Hematopoietic multipotent progenitor cell treated with erythropoietin and hydrocortisone succinate and interleukin-3 and kit ligand, for 17 days (in vitro differentiated cells): ENCODE data around the gene UST.

ENCODE experiments used
- DNase-seq: peaks from one replicate; pipeline ENCODE4 v3.0.0-alpha.2; 2015; ENCODE audit warnings: low spot score

Gene UST

DNA sequence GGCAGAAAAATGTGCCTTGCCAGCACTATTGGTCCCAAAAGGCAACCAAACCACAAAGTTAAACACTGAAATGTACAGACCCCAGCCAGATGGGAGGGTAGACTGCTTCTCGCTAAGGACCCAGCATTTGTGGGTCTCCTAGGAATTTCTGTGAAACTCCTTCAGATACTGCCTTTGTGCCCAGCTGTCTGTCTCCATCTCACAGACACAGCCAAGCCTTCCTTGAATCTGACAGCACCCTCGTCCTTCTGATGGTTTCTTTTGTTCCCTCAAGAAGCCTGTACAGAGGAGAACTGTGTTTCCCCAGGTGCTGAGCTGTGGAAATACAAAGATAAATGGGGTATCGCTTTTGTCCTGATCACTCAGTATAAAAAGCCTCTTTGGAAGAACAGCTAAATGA lies 316.6 kb downstream of the UST start:
- no peak for DNase-seq

DNA sequence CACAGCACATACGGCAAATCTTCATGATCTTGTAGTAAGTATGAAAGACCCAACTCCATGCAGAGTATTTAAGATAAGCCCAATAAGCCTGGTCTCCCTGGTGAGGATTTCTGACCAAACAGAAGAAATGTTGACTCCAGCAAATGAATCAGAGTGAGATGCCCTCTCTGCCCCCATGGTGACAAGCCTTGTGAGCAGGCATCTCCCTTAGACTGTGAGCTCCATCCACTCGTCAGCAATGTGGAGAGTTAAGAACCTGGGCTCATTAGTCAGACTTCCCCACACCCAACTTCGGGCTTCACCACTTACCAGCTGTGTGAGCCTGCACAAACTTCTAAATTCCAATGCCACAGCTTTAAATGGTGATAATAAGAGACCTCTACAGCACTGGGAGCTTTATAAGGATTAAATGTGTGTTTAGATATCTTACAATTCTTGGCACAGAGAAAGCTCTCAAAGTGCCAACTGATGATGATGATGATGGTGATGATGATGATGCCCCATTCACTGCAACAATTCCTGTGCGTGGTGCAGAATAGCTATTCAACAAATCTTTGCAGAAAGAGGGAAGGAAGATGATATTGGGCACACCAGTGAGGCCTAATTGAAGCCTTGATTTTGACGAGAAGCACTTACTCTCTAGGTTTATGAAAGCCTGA lies 317.3 kb downstream of the UST start:
- no peak for DNase-seq

DNA sequence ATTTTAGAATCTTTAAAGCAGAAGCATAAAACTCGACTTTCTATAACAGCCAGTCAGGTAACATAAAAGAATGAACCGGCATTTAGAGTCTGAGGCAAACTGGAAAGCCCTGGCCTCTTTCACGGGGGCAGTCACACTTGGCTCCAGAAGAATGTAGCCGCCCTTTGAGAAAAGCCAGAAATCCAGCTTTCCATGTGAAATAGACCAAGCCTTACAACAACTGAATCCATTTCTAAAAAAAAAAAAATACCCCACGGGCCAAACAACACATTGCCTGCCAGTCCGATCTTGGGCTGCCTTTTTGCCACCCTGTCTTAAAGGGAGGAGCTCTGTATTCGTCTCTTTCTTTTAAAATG lies 317.8 kb downstream of the UST start:
- DNase-seq, result no peak

DNA sequence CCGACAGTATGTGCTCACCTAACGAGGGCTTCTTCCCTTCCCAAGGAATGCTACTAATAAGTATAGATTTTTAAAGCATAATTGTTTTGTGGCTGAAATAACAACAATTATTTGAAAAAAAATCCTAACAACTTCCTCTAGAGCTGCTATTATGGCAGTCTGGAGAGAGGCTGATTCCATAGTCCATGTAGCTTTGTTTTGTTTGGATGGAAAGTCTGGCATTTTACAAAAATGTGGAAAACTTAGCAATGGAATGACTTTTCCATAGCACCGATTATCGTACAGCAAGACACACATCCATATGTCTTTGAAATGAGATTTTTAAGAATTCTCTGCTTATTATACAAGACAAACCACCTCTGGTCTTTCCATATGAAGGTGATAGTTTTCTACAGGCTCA lies 318.3 kb downstream of the UST start:
- DNase-seq, result no peak

DNA sequence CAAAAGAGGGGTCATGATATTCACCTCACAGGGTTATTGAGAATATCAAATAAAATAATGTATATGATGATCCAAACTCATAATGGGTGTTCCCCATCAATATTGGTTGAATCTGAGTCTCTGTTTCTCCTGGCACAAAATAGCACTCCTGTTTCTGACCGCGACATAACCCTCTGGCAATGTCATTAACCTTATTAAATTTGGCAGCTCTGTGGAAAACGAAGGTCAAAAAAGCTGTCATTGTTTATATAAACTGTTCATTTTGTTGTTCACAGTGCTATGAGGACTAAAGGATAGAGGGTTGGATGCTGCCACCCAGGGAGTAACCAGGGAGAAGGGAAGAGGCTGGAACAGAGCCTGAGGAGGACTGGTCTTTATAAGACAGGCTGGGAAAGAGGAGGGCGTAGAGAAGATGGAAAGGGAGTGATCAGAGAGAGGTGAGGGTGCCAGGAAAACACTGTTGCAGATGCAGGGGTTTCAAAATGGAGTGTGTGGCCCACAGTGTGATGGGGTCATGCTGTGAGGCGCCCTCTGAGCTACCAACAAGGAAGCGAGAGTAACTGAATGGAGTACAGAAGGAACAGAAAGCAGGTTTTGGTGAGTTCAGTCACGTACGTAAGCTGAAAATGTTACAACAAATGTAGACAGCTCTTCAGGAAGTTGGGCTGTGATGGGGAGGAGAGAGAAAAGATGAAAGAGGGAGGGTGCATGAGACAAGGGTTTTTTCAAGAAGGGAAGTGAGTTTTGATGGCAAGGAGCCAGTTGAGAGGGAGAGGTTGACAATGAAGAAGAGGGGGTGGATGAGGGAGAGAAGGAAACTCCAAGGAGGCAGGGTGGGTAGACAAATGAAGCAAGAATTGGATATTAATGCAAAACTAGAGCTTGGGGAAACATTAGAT lies 319.1 kb downstream of the UST start:
- no peak for DNase-seq

DNA sequence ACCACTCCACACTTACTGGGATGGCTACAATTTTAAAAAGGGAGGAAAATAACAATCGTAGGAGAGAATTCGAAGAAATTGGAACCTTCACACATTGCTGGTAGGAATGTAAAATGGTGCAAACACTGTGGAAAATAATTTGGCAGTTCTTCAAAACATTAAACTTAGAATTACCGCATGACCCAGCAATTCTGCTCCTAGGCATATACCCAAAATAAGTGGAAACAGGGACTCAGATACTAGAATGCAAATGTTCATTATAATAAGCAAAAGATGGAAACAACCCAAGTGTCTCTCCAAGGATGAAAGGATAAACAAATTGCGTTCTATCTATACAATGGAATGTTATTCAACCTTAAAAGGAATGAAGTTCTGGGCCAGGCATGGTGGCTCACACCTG lies 325.2 kb downstream of the UST start:
- no peak for DNase-seq

DNA sequence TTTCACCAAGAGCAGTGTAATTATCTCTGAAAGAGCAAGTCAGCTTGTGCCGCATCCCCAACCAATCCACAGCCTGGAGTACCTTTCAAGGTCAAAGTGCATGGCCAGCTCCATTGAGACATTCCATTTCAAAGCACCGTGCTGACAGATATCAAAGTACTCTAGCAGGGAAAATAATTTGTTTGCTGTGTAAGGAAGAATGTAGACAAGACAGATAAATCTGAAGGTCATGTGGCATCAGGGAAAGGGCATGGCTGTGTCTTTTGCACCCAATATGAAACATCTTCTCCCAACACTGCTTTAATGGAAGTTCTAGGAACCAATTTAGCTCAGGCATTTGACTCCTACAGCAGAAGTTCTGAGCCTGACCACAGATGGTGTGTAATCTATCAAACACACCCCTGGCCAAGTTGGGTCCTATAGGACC lies 328.0 kb downstream of the UST start:
- no peak for DNase-seq

DNA sequence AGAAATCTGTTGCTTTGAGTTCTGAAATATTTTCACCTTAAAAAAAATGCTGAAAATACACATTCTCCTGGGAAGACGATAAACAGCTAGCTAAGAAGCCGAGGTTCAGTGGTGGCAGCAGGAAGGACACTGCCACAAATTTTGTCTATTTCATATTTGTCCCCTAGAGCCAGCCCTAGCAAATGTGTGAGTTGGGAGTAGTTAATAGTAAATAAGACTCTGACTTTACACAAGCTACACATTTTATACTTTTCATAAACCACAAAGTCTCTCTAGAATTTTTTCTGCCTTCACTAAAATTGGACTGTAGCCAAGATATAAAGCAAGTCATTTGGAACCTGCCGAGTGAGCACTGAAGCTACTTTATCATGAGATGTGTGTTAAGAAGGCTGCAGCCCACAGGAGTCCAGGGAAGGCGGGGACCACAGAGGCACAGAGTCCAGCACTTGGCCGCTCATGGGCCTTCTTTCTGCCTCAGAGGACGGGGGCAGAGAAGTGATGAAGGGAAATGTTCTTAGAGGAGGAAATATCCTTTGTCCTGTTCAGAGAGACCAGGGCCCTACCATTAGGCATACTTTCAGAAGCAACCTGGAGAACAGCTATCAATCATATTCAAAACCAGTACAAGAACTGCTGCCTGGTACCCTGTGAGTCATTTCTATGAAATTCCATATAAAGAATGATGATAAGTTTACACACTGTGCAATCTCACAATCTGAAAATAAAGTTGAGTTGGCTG lies 329.0 kb downstream of the UST start:
- DNase-seq, result no peak

DNA sequence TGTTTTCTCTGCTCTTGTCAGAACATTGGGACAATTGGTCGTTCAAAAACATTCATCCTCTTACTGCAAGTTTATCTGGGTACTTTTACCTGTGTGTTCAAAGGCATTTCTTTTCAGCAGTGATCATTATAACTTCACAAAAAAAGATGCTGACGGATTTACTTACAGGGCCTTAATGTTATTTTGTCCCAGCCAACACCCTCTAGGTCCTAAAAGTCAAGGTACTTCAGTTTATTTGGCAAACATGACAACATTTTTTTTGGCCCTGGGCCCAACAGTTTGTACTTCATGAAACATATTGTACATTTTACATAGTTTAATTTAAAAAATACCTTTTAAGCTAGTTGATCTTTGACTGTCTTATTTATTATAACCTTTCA lies 329.5 kb downstream of the UST start:
- DNase-seq, result no peak

DNA sequence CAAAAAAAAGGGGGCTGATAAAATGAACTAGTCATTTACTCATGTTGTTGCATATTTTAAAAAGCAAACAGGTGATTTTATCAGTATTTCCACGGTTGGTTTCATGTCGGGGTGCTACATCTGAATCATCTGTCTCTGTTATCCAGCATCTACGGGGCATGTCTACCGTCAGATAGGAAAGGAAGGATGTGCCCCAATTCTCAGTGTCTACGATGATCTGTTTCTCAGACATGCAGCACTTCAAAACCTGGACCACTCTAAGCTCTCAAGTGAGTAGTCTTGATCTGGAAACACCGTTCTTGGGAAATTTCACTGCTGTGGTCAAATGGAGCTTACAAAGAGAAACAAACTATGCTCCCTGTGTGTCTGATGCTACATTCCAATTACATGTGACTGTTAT lies 330.4 kb downstream of the UST start:
- no peak for DNase-seq

DNA sequence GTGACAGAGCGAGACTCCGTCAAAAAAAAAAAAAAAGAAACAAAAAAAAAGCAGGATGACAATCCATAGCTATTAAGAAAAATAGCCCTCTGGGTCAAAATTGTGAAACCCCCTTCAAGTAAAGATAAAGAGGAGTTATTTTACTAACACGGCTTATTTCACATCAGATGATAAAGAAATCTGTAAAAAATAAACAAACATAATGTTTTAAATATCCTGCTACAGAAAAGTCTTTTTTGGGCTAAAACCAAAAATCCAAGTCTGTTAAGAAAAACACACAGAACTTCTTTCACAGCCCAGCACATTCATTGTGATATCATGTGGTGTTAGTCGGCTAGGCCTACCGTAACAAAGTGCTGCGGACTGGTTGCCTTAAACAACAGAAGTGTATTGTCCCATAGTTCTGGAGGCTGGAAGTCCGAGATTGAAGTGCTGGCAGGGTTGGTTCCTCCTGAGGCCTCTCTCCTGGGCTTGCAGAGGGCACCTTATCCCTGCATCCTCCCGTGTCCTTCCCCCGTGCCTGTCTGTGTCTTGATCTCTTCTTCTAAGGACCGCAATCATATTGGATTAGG lies 331.5 kb downstream of the UST start:
- DNase-seq, result no peak

DNA sequence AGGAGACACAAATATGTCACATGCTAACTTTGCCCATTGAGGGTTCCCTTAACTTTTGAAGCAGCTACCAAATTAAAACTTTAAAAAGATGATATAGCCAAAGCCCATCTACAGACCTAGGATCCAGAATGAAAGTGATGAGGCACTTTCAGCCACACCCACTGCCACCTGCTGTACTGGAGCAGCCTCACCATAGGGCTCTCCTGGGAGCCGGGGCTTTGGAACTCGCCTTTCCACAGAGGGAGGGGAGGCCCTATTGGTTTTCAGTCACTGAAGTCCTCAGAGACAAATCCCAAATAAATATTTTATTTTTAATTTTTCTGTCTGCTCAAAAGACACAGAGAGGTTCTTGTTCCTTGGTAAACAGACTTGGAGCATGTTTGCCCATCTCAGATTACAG lies 332.6 kb downstream of the UST start:
- no peak for DNase-seq

DNA sequence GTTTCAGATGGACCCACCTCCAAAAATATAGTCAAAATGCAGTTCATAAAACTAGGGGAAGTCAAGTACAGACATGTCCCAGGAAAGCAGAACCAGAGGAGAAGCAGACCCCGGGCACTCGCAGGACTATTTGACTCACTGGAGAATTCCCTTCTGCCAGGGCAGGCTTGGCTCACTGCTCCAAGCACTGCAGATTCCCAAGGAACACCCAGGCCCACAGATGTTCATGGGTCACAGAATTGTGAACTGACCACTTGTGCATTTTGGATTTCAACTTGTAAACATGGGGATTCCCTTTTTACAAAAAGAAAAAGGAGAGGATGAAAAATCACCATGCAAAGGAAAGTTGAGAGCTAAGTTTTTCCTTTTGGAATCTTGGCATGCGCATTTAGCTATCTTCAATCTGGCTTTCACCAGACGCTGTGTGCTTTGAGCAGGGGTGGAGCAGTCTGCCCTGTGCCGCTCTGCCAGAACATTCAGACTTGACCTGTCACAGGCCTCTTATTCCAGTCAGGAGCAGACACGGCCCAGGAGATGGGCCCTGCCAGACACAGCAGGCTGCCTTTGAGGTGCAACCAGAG lies 333.2 kb downstream of the UST start:
- no peak for DNase-seq

DNA sequence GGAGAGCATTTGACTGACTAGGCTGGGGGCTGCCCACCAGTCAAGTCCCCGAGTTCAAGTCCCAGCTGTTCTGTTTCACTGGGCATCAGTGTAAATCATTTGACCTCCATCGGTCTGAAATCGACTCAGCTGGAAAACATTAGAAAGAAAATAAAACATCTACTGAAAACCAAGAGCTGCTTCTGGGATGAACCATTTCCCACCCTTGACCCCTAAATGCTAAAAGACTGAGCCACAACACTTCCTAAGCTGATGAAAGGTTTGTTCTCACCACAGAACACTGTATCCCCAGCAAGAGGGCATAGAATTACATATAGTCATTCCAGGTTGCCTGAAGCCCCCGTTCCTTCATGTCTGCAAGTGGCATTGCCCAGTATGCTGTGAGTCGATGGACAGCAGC lies 333.7 kb downstream of the UST start:
- no peak for DNase-seq

DNA sequence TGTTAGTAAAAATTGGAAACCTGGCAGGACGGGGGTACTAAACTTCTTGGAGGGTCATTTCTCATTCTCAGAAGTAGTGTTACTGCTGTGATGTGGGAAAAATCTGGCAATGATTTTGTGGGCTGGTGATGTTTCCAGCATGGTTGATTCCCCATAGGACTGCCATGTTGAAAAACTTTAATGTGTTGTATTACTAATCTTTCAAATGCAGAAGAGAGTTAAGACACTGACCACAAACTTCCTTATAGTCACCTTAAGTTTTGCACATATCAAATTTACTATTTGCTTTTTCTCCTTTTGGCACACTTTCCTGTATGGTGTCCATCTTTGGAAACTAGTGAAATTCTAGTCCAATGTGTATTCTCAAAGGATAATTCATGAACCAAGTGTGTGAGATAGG lies 334.5 kb downstream of the UST start:
- DNase-seq, result no peak

DNA sequence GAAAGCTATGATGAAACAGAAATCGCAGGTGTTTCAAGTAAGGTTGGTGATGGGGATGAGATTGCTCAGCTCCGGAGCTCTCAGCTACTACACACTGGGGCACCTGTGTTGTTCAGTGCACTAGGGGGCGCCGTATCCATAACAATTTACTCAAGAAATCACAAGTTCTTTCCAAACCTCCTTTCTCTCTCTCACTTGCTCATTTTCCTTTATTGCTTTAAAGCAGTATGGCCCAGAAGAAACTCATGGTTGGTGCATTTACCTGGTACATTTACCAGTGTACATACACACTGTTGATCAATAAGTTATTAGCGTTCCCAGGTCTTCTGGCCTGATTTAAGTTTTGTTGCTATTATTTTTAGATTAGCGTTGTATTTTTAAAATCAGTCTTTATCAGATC lies 335.5 kb downstream of the UST start:
- DNase-seq, result peak; percentile 67

DNA sequence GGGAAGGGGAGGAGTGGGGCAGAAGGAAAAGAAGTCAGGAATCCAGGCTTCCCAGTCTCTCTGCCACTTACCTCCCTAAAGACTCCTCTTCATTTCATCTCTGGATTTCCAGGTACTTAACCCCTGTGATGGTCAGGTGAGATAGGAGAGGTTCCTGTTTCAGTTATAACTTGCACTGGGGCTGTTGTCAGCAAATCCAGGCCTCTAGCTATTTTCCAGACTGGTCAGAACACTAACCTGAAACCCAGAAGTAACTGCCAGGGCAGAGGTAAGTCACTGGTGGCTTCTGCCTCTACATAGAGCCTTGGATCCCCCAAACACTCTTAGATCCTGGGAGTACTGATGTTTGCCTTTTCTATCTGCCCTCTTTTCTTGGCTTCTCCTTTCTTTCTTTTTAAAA lies 337.2 kb downstream of the UST start:
- no peak for DNase-seq

DNA sequence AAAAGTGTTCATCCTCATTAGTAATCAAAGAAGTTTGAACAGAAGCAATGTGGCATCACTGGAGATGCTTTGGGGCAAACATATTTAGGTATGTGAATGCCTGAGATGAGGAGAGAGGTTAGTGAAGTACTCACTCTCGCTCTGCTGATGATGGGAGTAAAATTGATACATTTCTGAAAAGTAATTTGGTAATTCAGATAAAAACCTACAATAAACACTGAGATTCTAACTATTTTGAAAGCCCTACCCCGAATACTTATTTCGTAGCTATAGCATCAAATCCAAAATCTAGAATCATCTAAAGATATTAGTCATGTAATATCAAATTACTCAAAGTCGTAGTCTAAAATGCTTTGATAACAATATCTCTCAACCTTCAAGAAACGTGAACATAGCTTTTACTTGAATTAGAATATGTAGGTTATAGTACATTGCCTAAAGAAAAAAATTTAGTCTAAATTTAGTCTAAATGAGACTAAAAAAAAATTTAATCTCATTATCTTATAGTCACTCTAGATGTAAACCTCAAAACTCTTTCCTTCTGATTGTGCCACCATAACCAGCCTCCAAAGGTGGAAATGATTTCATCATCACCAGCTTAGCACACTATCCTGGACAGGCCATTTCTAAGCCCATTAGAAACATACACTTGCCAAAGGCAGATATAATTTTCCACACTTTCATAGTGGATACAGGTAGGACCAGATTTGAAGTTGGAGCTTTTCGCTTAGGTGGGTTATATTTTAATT lies 338.2 kb downstream of the UST start:
- DNase-seq, result no peak

DNA sequence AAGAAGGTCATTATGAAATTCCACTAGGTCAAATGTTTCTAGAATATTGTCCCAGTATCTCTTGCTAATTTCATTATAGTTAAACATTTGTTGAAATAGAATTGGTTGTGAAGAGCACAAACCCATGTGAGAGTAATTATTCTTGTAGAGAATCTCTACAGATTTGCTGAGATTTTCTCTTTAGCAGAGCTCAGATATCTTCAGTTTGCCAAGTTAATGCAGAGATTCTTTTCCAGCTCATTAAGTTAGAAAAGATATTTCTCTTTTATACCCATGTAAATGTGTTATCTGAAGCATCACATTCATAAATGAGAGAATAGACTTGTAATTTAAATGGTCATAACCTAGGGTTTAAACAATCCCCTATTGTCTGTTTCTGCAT lies 338.7 kb downstream of the UST start:
- no peak for DNase-seq

DNA sequence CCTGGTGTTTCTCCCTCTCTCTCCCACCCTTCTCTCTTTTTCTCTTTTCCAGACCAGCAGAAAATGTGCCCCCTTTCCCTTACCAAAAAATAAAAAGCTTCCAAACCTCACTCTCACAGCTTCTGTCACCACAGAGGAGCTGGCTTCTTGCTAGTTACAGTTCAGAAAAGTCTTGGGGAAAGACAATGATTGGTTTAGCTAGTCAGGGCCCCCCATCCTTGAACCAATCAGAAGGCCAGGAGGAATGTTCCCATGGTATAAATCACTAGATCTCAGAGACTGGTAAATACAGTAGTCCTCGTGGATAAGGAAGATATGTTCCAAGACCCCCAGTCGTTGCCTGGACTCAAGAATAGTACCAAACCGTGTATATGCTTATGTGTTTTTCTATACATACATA lies 339.5 kb downstream of the UST start:
- DNase-seq, result no peak

DNA sequence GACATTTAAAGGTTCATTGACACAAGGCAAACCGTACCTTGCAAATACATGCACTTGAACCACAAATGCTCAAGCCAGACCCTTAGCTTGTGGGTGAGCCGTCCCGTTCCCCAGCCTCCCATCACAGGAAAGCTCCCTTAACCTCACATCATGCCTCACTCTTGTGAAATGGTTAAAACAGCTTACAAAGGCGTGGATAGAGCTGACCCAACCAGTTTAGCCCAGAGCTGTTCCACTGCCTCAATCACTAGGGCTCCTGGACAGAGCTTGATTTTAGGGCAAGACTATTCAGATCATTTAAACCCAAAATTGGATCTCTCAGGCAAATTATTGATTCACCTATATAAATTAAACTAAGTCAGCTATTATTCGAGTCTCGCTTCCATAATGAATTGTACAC lies 341.1 kb downstream of the UST start:
- no peak for DNase-seq

DNA sequence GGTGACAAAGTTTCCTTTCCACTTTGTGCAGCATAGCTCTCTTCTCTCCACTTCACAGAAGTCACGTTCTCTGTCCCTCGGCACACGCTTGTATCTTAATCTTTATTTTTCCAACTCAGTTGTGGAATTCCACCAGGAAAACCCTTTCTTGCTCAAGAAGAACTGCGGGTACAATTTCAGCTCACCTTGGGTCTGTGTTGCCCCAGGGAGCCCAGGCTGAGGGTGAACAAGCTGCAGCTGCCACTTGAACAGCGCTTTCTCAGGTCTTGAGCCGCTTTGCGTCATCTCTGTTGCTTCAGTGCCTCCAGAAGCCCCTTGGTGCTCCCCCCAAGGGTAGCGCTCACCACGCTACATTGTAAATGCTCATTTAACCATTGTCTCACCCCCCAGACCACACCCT lies 341.5 kb downstream of the UST start:
- DNase-seq, result no peak
